Measurements from ENCODE around the gene DDX3X.
"Not testable (repeated sequence)": the region's sequence is repeated elsewhere in the genome, so short reads cannot be mapped to it uniquely, and the experiment has no call there.

Gene DDX3X

DNA sequence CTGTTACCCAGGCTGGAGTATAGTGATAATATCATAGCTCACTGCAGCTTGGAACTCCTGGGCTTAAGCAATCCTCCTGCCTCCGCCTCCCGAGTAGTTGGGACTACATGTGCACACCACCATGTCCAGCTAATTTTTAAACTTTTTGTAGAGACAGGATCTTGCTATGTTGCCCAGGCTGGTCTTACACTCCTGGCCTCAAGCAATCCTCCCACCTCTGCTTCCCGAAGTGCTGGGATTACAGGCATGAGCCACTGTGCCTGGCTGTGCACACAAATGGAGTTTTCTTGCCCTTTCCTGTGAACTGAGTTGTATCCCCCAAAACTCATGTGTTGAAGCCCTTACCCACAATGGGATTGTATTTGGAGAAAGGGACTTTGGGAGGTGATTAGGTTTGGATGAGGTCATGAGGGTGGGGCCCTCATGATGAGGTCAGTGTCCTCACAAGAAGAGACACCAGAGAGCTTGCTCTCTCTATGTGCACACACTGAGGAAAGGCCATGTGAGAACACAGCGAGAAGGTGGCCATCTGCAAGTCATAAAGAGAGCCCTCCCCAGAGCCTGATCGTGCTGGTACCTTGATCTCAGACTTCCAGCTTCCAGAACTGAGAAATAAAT is 40.1 kb downstream of the DDX3X start:
- DNase-seq (ENCODE audit: low spot score) = no peak

DNA sequence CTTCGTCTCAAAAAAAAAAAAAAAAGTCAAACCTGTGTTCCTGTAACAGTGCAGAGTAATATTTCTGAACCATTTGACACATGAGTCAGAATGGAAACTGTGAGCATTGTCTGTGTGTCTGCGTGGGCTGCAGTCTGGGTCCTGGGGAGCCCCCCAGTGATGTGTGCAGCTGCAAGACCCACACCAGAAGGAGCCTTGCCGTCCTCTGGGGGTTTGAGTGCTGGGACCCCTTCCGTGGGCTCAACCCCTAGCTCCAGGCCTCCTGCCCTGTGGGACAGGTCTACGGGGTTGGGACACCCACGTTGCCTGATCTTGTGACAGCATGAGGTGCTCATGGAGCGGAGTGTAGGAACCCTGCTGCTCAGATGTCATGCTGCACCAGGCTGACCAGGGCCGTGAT is 43.7 kb downstream of the DDX3X start:
- no peak for DNase-seq (ENCODE audit: low spot score)

DNA sequence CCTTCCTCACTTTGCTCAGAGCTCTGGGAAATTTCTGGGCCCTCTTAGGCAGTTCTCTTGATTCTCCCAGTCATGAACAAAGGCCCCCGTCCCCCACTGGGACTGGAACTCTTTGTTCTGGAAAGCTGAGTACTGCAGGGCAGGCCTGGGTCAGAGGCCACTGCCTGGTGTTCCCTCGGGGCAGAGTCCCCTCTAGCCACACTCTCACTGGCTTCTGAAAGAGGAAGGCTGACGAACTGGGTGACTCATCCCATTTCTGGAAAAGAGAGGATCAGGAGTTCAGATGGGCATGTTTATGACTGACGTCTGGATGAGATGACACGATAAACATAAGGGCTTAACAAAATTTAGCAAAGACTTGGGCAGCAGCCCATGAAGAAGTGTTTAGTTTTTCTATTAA is 47.7 kb downstream of the DDX3X start:
- DNase-seq (ENCODE audit: low spot score) = peak; percentile 67

DNA sequence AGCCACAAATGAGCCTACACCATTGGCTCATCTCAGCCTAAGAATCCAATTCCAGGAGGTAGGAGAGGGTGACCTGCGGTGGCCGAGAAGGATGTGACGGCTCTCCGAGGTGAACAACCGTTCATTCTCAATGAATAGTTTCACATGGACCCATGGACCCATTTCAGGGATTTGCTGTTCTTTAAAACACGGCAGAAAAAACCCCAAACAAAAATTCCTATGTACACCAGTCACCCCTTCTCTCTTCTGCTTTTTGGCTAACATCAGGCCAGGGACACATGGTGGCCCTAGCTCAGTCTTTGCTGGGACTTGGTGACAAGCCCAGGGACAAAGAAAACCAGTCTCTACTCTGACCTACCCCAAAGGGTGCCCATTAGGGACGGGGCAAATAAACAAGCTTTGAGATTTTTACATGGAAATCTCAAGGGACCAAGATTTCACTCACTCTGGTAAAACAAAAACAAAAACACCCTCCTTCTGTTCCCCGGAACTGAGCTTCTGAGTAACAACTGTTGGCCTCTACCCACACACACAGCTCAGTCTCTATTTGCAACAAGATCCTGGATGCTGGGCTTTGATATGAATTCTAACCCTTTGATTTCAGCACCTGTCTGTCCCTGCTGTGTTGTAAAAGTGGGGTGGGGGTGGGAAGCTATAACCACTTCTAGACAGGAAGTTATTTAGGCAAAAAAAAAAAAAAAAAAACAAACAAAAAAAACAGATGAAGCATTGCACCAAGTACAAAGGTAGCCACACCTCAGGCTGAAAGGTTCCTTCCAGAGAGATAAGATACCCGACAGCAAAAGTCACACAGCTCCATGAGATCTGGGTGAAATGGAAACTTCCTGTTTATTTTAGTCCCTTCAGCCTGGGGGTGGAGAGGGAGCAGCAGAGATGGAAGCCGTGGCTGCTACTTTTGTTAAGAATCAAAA is 49.0 kb downstream of the DDX3X start:
- no peak for DNase-seq (ENCODE audit: low spot score)

DNA sequence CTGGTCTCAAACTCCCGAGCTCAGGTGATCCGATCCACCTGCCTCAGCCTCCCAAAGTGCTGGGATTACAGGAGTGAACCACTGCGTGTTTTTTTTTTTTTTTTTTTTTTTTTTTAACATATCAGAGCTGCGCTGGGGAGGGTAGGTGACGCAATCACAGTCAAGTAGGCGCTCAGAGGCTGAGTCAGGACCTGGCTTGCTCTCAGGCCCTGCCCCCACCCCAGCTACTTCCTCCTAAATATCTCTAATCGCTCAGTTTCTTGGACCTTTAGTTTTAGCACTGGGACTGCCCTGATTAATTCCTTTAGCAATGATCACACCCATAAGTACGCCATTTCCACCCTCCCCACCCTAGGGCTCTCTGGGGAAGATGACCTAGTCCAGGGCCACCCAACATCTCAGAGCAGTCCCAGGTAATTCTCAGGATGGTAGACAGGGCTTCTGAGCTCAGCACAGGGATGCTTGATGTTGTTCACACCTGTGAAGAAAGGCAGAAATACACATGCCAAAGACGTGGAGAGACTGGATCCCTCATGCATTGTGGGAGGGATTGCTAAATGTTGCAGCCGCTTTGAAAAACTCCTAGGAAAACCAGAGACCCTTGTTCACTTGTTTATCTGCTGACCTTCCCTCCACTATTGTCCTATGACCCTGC is 50.2 kb downstream of the DDX3X start:
- no peak for DNase-seq (ENCODE audit: low spot score)

DNA sequence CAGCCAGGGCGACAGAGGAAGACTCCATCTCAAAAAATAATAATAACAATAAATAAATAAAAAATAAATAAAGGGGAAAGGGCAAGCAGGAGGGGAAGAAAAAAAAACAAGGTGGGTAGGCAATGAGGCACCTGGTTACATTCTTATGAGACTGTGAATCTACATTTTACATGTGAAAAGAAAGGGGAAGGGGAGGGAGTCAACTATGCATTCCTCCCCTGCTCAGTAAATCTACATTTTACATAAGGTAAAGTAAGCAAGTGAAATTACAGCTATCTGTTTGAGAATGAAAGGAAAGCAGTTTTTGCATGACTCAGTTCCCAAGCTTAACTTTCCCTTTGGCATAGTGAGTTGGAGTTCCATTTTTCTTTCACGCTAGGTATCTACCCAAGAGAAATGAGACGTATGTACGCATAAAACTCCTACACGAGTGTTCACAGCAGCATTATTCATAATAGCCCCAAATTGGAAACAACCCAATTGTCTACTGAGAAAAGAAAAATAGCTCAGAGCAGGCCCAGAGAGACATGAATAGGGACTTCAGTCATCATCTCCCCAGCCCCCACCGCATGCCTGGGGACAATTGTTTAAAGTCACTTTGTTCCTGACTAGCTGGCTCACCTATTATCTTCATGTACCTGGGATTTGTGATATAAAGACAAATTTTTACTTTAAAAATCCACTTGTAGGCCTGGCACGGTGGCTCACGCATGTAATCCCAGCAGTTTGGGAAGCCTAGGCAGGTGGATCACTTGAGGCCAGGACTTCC is 52.4 kb downstream of the DDX3X start:
- DNase-seq (ENCODE audit: low spot score) = no peak

DNA sequence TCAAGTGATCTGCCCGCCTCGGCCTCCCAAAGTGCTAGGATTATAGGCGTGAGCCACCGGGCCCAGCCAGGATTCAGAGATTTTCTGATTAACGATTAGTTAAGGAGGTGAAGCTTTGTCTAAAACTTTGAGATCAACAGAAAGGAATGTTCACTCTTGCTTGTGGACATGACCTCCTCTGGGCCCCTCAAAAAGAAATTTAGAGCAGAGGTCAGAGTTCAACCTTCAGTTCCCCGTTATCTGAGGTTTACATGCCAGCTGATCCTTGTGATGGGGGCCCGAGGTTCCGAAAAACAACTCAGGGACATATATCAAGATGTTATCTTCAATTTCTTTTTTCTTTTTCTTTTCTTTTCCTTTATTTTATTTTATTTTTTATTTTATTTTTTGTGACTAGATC is 54.6 kb downstream of the DDX3X start:
- no peak for DNase-seq (ENCODE audit: low spot score)

DNA sequence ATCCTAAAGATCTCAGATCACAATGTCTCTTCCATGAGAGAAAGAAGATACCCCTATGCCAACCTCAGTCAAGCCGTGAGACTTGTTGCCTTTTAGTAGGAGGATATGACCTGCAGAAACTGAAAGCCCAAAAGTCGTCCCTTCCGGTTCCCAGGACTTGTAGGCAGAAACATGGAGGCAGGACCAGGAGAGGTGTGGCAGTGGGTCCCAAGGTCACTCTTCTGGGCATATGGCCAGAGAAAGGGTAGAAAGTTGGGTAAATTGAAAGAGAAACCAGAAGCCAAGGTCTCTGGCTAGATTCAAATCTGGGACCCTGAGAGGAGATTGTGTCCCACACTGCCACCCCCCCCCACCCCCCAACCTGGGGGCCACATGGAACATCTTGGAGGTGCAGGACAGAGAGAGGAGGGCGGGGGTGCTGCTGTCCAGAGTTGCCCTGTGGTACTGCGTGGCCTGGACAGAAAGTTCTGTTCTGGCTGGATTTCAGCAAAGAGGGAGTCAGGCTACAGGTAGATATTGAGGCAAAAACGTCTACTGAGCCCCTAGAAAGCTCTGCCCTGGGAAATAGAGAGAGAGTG is 55.4 kb downstream of the DDX3X start:
- DNase-seq (ENCODE audit: low spot score) = no peak

DNA sequence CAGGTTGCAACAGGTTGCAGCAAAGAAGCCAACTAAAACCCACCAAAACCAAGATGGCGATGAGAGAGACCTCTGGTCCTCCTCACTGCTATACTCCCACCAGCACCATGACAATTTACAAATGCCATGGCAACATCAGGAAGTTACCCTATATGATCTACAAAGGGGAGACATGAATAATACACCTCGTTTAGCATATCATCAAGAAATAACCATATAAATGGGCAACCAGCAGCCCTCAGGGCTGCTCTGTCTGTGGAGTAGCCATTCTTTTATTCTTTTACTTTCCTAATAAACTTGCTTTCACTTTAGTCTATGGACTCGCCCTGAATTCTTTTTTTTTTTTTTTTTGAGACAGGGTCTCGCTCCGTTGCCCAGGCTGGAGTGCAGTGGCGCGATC is 56.6 kb downstream of the DDX3X start:
- not testable (repeated sequence) for DNase-seq (ENCODE audit: low spot score)

DNA sequence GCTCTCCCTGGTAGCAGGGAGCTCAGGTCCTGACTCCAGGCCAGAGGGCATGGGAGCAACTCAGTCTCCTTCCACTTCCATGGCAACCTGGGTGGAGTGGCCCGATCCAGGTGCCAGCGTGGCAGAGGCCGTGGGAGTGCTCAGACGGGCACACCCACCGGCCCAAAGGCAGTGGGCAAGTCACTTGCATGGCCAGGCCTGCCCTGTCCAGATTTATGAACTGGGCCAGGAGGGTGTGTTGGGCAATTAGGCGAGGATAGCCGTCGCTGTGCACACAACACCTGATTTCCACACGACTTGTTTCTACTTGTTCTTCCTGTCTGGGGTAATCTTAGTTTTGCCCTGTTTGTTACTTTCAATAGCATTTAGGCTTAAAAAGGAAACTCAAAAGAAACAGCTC is 57.6 kb downstream of the DDX3X start:
- DNase-seq (ENCODE audit: low spot score) = no peak

DNA sequence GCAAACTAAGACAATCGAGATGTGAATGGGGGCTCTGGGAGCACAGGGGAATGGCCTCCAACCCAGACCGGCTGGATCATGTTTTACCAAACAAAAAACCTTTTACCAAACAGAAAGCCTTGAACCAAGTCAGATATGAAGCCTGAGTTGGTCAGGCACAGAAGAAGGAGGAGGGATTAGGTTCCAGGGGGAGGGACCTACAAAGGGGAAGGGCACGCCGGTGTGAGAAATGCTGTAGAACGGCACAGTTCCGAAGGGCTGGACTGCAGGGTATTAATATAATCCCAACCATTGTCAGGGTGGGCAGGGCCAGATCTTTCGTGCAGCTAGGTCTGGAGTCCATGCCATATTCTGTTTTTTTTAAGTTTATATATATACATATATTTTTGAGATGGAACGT is 60.3 kb downstream of the DDX3X start:
- no peak for DNase-seq (ENCODE audit: low spot score)

DNA sequence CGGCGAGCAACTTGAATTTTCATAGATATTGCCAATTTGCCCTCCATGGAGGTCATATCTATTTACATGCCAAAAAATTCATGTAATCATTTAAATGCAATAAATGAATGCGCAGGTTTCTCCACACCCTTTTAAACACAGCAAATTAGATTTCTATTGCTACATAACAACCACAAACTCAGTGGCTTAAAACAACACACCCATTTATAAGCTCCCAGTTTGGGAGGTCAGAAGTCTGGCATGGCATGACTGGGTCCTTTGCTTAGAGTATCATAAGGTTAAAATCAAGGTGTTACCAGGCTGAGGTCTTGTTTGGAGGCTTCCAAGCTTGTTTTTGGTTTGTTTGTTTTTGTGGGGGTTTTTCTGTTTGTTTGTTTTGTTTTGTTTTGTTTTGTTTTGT is 63.3 kb downstream of the DDX3X start:
- DNase-seq (ENCODE audit: low spot score) = no peak

DNA sequence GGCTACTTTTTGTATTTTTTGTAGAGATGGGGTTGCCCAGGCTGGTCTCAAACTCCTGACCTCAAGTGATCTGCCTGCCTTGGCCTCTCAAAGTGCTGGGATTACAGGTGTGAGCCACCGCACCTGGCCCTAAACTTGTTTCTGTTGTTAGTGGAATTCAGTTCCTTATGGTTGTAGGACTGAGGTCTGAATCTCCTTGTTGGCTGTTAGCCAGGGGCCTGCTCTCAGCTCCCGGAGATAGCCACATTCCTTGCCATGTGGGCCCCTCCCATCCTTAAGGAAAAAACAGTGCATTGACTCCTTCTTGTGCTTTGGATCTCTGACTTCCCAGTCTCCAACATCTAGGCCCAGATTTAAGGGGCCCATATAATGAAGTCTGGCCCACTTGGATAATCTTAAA is 63.8 kb downstream of the DDX3X start:
- DNase-seq (ENCODE audit: low spot score) = no peak

DNA sequence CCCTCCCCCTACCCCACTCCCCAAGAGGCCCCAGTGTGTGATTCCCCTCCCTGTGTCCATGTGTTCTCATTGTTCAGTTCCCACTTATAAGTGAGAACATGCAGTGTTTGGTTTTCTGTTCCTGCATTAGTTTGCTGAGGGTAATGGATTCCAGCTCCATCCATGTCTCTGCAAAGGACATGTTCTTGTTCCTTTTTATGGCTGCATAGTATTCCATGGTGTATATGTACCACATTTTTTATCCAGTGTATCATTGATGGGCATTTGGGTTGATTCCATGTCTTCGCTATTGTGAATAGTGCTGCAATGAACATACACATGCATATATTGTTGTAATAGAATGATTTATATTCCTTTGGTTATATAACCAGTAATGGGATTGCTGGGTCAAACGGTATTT is 68.6 kb downstream of the DDX3X start:
- DNase-seq (ENCODE audit: low spot score) = not testable (repeated sequence)

DNA sequence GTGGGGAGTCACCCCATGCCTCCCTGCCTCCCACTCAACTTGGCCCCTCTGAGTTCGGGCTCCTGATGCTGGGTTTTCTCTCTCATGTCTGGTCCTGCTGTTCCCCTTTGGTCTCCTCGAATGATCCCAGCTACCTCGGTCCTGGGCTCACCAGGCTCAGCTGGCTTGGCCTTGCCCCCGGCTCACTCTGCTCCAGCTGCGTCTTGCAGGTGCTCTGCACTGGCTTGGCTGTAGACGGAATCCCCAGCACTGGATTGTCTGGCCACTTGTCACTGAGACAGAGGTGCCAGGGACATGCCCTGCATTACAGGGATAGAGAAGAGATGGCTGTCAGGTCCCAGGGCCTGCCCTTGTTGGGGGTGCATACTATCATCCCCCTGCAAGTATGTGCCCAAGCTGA is 71.6 kb downstream of the DDX3X start:
- DNase-seq (ENCODE audit: low spot score) = no peak

DNA sequence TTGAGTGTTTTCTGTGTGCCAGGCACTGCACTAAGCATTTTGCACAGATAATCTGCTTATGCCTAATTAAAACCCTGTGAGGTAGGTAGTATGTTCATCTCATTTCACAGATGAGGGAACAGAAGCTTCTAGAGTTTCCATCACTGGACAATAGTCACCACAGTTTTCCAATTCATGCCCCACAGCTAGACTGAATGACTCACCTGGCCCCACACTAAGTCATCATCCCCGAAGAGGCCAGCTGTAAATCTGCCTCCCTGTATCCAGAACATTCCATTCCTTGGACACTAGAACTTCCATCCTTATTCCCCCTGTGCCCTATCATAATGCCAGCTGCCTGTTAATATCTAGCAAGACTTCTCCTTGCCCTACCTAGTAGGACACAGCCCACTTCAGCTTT is 72.2 kb downstream of the DDX3X start:
- no peak for DNase-seq (ENCODE audit: low spot score)

DNA sequence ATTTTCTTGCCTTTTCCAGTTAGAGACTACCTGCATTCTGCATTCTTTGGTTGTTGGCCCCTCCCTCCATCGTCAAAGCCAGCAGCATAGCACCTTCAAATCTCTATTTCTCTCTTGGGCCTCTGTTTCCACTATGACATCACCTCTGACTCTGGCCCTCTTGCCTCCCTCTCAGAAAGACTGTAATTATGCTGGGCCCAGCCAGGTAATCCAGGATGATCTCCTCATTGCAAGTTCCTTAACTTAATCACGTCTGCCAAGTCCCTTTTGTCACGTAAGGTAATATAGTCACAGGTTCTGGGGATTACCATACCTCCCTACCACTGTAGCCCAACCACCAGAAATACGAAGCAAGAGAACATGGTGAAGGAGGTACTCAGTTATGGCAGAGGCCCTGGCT is 73.9 kb downstream of the DDX3X start:
- no peak for DNase-seq (ENCODE audit: low spot score)

DNA sequence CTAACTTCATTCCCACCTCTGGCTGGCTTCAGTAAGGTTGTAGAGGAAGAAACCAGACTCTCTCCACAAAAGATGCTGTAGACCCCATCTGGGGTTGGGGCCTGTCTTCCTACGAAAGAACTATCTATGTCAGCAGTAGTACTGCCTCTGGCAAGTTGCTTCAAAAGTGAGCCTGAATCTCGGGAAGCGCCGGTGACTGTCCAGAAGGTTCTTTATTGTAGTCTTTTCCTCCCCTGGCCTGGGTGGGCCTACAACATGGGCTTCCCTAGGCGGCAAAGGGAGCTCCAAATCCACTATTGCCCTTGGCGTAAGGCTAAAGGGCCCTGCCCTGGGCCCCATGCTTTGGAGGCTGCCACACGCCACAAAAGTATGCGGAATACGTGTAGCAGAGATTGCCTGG is 74.6 kb downstream of the DDX3X start:
- no peak for DNase-seq (ENCODE audit: low spot score)

DNA sequence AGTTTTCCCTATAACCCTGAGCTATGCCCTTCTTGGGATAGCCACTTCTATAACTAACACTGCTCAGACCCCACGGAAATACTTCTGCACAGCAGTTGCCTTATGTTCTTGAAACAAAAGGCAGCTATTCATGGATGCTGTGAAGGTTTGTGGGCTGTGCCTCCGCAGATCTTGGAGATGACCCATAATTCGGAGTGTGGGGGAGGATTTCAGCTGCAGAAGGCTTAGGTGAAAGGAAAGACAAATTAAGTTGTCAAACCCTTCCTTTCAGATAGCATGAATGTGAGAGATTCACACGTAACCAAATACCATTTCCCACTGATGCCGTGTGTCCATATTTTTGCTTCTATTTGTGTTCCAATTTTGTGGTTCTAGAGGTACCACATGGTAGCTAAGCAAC is 75.0 kb downstream of the DDX3X start:
- DNase-seq (ENCODE audit: low spot score) = no peak

DNA sequence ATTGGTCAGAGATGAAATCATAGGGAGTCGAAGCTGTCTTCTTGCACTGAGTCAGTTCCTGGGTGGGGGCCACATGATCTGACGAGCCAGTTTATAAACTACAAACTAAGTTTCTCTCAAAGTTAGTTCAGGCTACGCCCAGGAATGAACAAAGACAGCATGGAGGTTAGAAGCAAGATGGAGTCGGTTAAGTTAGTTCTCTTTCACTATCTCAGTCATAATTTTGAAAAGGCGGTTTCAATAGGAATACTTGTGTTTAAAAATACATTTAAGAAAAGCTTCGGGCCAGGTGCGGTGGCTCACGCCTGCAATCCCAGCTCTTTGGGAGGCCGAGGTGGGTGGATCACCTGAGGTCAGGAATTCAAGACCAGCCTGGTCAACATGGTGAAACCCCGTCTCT is 77.3 kb downstream of the DDX3X start:
- not testable (repeated sequence) for DNase-seq (ENCODE audit: low spot score)

DNA sequence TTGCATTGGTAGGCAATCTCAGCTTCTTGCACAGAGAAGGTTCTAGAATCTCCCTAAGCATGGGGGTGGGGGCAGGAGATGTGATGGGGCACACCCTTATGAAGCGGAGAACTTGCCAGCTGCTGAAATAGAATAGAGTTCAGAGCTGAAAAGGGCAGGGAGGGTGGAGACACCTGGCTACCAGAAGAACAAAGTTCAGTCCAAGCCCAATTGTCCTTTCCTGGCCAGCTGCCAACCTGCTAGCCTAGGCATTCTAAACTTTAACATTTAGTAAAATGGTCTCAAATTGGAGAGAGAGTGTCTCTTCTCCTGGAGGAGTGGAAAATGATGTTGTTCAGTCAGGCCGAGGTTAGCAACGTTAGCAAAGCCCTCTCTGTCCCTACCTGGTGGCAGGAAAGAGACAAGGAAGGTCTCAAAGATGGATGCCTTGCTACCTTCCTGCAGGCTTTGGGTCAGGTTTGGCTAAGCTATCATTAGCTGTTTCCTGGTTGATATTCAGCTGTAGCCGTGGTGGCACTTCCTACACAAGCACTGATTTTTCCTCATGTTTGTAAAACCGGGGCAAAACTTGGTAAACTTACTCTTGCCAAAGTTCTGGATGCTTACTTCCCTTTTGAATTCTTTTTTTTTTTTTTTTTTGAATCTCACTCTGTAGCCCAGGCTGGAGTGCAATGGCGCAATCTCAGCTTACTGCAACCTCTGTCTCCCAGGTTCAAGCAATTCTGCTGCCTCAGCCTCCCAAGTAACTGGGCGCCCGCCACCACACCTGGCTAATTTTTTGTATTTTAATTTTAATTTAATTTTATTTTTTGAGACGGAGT is 78.5 kb downstream of the DDX3X start:
- DNase-seq (ENCODE audit: low spot score) = no peak

Data from ecto neural progenitor cell (in vitro differentiated cells).